HG03460 (cell line): ENCODE results near the gene R3HDM4.
"Not testable (repeated sequence)": the region's sequence is repeated elsewhere in the genome, so short reads cannot be mapped to it uniquely, and the experiment has no call there.

Experiments
- ATAC-seq: cut with Tn5 transposase; IDR thresholded peaks from one replicate; pipeline ENCODE4 v1.9.1; 2021; ENCODE audit not compliant: unreplicated experiment

The R3HDM4 gene

DNA sequence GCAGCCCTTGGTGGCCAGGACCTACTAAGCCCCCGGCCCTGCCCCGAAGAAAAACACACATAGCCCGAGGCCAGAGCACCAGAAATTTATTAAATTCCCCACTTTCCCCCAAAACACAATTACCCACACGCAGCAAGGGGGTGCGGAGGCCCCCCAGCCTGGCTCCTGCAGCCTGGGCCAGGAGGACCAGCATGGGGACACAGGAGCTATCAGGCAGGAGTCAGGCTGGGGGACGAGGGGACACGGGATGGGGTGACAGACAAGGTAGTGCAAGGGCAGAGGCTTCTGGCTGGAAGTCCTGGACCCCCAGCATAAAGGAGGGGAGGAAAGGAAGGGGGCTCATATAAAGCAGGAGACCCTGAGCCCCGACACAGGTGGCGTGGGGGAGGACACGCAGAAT is 16.6 kb downstream of the R3HDM4 start:
- no peak for ATAC-seq

DNA sequence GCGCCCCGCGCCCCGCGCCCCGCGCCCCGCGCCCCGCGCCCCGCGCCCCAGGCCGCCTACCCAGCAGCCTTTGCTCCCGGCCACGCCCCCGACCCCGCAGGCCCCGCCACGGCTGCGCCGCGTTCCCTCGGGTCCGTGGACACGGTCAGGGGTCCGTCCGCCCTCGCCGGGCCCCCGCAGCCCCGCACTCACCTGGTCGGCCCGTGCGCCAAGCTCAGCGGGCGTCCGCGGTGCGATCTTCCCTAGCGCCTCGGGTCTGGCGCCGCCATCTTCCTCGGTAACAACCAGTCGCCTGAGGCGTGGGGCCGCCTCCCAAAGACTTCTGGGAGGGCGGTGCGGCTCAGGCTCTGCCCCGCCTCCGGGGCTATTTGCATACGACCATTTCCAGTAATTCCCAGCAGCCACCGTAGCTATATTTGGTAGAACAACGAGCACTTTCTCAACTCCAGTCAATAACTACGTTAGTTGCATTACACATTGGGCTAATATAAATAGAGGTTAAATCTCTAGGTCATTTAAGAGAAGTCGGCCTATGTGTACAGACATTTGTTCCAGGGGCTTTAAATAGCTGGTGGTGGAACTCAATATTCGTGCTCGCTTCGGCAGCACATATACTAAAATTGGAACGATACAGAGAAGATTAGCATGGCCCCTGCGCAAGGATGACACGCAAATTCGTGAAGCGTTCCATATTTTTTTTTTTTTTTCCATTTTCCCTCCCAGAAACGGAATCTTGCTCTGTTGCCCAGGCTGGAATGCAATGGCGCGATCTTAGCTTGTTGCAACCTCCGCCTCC is 19.9 kb downstream of the R3HDM4 start, which contains the start of the genes MED16 and RNU6-9:
Gene MED16 (minus strand): TSS at position 294 of the 796 bp plus-strand sequence. CDS start 2,056 bp downstream, outside the sequence.
Gene RNU6-9 (plus strand): TSS at position 591 of the 796 bp plus-strand sequence.
- peak; percentile 79 for ATAC-seq

DNA sequence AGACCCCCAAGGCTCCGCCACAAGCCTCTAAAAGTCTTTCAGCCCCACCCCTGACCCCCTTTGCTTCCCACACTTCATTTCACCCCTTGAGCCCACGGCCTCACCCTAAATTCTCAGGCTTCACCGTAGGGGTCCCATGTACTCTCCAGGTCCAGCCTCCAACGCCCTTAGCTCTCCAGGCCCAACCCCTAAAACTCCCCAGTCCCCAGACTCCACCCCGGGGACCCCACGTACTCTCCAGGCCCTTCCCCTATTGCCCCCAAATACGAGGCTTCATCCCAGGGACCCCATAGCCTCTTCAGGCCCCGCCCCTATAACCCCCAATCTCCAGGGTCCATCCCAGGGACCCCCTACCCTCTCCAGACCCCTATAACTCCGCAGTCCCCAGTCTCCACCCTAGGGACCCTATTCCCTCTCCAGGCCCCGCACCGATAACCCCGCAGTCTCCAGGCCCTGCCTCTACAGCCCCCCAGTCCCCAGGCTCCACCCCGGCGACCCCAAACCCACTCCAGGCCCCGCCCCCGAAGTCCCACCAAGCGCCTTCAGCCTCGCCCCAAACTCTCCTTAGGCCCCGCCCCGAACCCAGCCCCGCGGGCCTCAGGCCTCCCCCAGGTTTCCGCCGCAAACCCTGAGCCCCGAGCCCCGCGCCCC is 20.7 kb downstream of the R3HDM4 start:
- no peak for ATAC-seq

DNA sequence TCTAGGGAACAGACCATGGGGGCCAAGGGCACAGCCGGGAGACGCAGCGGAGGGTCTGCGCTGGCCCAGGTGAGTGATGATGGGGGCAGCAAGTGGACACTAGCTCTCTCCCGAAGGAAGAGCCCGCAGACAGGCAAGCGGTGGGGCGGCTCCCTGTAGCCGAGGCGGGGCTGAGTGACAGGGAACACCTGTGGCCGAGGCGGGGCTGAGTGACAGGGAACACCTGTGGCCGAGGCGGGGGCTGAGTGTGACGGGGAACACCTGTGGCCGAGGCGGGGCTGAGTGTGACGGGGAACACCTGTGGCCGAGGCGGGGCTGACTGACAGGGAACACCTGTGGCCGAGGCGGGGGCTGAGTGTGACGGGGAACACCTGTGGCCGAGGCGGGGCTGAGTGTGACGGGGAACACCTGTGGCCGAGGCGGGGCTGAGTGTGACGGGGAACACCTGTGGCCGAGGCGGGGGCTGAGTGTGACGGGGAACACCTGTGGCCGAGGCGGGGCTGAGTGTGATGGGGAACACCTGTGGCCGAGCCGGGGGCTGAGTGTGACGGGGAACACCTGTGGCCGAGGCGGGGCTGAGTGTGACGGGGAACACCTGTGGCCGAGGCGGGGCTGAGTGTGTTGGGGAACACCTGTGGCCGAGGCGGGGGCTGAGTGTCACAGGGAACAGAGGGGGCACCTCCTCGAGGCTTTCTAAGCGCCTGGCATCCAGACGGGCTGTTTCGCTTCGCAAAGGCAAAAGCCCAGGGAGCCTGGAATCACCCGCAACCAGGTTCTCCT is 21.4 kb downstream of the R3HDM4 start:
- not testable (repeated sequence) for ATAC-seq

DNA sequence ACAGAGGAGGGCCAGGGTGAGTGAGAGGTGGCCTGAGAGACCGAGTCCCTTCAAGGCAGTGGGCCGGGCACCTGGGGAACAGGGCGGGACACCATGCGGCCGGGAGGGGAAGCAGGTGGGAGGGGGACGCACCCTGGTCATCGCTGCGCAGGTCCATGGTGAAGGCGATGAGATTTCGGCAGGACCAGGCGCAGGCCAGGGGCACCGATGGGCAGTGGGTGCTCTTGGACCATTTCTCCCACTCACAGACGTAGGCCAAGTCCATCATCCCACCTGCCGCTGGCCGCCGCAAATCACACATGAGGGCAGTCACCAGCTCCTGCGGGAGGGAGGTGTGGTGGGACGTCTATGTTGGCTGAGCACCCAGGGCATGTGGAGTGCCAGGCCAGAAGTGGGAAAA is 22.2 kb downstream of the R3HDM4 start:
- ATAC-seq, result no peak

DNA sequence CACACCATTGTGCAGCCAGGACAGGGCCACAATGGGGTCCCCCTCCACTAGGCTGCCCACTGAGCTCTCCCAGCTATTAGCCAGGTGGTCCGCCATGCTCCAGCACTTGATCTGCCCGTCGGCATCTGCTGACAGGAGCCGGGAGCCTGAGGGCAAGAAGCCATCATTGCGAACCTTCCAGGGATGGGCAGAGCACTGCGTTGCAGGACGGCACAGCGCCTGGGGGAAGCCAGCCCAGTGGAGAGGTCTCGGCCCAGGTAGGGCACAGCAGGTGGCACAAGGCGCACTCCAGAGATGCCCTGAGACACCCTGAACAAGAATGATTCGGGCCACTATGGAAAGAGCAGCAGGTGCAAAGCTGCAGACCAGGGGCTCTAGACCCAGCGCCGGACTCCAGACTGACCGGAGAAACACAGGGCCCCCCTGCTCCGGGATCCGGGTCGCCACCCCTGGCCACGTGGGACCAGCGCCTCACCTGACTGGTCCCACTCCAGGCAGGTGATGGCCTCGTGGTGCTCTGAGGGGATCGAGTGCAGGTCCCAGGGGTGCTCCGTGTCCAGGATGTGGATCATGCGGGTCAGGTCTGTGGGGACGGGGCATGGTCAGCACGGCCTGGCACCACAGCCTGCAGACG is 23.2 kb downstream of the R3HDM4 start:
- ATAC-seq, result no peak

DNA sequence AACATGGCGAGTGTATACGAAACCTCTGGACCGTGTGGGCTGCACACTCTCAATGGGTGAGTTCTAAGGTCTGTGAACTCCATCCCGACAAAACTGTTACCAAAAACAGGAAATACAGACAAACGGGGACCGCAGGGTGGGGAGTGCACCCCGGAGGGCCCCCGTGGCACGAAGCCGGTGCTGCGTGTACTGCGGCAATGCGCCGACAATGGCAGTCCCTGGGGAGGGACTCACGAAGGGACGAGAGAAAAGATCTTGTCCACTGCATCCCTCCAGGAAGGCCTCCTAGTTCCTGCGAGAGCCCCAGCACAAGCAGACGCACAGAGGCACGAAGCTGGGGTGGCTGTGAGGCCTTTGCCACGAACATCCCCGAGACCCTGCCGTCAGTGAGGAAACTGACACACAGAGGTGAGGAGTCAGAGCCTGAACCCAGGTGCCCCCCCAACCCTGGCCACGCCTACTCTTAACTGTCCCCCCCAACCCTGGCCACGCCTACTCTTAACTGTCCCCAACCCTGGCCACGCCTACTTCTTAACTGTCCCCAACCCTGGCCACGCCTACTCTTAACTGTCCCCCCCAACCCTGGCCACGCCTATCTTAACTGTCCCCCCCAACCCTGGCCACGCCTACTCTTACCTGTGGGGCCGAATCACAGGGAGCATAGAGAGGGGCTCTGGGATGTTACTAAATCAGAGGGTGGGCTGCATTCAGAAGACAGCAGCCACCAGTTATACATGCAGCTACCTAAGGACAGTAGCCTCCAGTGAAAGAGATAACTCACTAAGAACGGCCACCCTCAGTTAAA is 24.2 kb downstream of the R3HDM4 start:
- no peak for ATAC-seq

DNA sequence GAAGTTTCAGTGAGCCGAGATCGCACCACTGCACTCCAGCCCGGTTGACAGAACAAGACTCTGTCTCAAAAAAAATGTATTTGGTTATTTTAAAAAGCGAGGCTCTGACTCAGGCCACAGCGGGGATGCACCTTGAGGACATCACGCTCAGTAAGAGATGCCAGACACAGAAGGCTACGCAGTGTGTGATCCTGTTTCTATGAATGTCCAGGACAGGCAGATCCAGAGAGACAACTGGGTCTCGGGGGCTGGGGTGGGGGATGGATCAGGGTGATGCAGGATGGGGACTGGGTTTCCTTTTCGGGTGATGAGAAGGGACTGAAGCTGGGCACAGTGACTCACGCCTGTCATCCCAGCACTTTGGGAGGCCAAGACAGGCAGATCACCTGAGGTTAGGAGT is 25.4 kb downstream of the R3HDM4 start:
- ATAC-seq, result no peak

DNA sequence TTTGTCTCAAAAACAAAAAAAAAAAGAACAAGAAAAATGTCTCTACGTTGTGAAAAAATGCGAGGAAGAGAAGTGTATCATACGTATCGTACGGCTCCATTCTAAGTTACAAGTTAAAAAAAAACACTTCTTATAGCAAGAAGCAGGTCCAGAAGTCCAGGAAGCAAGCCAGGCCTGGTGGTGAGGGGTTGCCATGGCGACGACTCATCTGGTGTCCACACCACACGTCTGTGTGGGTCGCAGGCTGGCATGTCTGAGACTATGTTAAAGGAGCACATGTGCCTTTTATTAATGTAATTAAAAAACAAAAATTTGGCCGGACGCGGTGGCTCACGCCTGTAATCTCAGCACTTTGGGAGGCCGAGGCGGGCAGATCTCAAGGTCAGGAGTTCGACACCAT is 25.9 kb downstream of the R3HDM4 start:
- ATAC-seq, result no peak

DNA sequence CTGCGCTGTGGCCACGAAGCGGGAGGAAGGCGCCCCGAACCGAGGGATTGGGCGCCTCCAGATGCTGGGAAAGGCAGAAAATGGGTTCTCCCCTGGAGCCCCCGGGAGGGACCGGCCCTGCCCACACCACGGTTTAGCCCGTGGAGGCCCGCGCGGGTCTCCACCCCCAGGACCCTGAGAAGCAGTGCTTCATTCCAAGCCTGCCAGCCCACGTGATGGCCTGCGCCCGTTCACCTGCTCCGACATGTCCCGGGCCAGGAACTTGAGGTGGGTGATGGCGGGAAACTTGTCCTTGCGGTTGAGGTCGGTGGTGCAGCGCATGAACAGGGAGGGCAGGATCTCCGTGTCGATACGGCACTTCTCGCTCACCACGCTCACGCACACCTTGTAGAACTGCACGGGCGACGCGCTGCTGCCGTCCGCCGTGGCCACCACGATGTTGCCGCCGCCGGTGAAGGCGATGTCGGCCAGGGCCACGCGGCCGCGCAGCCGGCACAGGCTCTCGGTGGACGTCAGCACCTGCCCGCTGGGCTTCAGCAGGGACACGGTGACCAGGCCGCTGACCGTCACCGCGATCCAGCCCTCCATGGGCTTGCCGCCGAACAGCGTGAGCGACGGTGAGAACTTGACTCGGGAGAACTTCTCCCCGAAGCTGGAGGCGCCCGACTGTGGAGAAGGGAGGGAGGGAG is 27.3 kb downstream of the R3HDM4 start:
- ATAC-seq, result no peak

DNA sequence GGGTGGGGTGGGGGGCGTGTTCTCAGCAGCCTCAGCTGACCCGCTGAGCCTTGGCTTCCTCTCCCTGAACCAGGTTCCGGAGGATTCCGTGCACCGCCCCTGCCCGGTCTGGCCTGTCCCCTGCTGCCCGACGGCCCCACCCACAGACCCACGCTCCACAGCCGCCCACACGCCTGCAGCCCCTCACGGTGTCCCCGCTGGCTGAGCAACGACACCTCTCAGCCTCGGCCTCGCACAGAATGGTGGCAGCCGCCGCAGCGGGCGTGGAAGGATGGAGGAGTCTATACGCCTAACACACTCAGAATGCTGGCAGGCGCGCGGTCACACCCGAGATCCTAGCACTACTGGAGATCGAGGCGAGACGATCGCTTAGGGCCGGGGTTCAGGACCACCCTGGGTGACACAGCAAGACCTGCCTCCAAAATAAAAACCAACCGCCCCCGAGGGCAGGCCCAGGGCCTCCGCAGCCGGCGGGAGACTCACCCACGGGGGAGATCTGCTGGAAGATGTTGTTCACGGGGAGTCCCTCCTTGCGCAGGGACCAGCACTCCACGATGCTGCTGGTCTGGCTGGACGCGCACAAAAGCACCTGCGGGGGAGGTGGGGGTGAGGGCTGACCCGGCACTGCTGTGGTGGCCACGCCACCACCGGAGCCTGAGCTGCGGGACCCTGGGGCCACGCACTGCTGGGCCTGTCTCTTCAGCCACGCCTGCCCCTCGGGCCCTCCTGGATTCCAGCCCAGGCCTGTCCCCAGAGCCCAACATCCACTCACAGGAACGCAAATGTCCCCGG is 28.4 kb downstream of the R3HDM4 start:
- ATAC-seq, result no peak

DNA sequence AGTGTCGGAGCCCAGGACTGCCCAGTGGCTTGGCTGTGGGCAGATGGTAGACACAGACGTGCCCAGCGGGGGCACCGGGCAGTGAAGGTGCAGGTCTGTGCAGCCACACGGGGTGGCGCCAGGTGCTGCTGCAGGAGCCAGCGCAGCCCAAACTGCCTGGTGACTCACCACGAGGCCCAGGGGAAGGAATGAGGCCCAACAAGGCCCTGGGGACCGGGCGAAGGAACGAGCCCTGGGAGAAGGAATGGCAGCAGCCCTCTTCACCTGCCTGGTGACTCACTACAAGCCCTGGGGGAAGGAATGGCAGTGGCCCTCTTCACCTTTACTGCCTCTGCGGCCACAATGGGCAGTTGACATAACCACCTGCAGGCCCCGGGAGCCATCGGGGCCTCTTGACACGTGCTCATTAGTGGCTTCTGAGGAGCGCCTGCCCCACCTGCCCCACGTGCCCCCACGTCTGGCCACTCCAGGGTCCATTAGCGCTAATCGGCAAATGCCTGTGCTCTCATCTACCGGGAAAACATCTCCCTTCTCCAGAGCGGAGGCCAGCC is 29.3 kb downstream of the R3HDM4 start:
- ATAC-seq, result no peak

DNA sequence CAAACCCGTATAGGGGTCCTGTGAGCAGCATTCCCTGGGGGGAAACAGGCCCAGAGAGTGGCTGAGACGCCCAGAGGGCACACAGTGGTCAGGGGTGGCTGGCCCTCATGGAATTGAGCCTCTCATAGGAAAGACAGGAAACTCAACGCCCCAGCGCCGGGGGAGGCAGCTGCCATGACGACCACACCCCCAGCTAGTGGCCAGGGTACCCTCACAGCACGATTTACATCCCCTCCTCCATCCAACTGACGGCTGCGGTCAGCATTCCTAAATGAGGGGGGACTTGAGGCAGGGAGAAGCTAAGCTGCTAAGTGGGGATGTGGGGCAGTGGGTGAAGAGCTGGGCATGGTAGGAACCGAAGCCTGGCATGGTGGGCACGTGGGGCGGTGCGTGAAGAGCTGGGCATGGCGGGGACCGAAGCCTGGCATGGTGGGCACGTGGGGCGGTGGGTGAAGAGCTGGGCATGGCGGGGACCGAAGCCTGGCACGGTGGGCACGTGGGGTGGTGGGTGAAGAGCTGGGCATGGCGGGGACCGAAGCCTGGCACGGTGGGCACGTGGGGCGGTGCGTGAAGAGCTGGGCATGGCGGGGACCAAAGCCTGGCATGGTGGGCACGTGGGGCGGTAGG is 30.0 kb downstream of the R3HDM4 start:
- ATAC-seq, result no peak

DNA sequence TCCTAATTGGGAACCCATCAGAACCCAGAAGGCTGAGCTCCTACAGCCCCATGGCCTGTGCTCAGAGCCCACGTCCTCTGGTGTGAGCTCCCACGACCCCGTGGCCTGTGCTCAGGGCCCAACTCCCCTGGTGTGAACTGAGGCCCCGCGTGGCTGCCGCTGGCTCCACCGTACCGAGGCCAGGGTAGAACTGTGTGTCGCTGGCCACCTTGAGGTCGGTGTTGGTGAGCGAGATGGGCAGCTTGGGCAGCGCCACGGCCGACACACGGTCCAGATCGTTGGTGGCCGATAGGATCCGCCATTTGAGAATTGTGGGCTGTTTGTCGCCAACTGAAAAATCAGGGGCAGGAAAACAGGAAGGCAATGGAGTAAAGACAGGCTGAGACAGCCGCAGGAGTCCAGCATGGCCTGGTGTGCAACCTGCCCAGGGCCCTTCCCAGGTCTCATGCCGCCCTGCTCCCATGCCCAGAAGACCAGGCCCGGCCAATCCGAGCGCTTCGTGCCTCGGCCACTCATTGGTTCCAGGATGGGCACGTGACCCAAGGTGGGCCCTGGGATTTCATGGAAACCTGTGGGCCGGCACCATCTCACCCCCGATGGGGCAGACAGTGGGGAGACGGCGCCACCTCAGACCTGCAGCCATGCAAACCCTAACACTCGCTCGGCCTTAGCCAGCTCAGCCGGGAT is 31.5 kb downstream of the R3HDM4 start:
- no peak for ATAC-seq

DNA sequence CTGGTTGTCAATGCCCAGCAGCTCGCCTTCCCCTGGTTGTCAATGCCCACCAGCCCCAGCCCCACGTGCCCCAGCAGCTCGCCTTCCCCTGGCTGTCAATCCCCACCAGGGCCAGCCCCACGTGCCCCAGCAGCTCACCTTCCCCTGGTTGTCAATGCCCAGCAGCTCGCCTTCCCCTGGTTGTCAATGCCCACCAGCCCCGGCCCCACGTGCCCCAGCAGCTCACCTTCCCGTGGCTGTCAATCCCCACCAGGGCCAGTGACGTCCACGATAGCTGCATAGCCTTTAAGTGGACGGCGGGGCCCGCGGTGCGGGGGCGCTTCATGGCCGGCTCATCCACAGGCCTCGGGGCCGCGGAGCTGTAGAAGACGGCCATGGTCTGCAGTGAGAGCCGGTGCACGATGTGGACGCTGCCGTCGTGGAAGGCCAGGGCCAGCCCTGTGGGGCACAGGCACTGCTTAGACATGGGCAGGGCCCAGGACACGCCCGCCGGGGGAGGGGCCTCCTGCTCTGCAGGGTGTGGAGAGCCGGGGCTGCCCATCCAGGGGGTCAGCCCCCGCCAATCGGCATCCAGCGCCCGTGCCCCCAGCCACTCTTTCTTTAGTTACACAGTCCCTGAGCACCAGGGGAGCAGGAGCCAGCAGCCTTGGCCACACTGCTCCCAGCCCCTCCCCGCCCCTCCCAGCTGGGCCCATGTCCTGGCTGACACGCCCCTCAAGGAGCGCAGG is 33.1 kb downstream of the R3HDM4 start:
- no peak for ATAC-seq

DNA sequence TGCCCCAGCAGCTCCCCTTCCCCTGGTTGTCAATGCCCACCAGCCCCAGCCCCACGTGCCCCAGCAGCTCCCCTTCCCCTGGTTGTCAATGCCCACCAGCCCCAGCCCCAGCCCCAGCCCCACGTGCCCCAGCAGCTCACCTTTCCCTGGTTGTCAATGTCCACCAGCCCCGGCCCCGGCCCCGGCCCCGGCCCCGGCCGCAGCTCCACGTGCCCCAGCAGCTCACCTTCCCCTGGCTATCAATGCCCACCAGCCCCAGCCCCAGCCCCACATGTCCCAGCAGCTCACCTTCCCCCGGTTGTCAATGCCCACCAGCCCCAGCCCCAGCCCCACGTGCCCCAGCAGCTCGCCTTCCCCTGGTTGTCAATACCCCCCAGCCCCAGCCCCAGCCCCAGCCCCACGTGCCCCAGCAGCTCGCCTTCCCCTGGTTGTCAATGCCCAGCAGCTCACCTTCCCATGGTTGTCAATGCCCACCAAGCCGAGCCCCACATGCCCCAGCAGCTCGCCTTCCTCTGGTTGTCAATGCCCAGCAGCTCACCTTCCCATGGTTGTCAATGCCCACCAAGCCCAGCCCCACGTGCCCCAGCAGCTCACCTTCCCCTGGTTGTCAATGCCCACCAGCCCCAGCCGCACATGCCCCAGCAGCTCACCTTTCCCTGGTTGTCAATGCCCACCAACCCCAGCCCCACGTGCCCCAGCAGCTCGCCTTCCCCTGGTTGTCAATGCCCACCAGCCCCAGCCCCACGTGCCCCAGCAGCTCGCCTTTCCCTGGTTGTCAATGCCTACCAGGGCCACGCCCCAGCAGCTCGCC is 34.1 kb downstream of the R3HDM4 start:
- ATAC-seq, result not testable (repeated sequence)
